ENCODE data around the gene CCDC27.

GRCh38 chr1:3817138-3817740 is 65.0 kb downstream of the CCDC27 start:
- no peak for TF ChIP-seq POLR2A (IDR thresholded peaks at IDR 0.05; ENCODE audit: low read length)
- no peak for TF ChIP-seq GATA1 (IDR thresholded peaks at IDR 0.05; ENCODE audit: low read depth, low read length)
